H9 (cell line): ENCODE results near the gene PFDN2. TPM values are rescaled to one million over a fixed set of nuclear protein-coding genes. Genes with fewer than 3 reads are reported as not detected.
A peak's percentile ranks its signal among the peaks of the same experiment; 100 is the strongest.
"Not testable (repeated sequence)": the region's sequence is repeated elsewhere in the genome, so short reads cannot be mapped to it uniquely, and the experiment has no call there.

Experiments used
- DNase-seq: peaks from one replicate; pipeline ENCODE4 v3.0.0-alpha.2; 2017
- H2AFZ ChIP-seq: one replicate; pipeline ENCODE4 v1.6.1; 2013; ENCODE audit warnings: mild to moderate bottlenecking, low read length, control low read depth, moderate library complexity
- H2AK5ac ChIP-seq: 2 replicates; pipeline ENCODE4 v1.6.1; 2013; ENCODE audit warnings: low read length, control low read depth, mixed read lengths; ENCODE audit not compliant: insufficient read length
- H2BK120ac ChIP-seq: one replicate; pipeline ENCODE4 v1.6.1; 2013; ENCODE audit warnings: low read depth, mild to moderate bottlenecking, low read length, control low read depth, inconsistent platforms; ENCODE audit not compliant: poor library complexity, severe bottlenecking
- H2BK12ac ChIP-seq: 2 replicates; pipeline ENCODE4 v1.6.1; 2013; ENCODE audit warnings: low read length, control low read depth, mixed read lengths, low read depth; ENCODE audit not compliant: insufficient read length
- H2BK15ac ChIP-seq: 2 replicates; pipeline ENCODE4 v1.6.1; 2013; ENCODE audit warnings: low read depth, low read length, control low read depth
- H2BK20ac ChIP-seq: one replicate; pipeline ENCODE4 v1.6.1; 2013; ENCODE audit warnings: low read depth, mild to moderate bottlenecking, low read length, control low read depth, inconsistent platforms; ENCODE audit not compliant: poor library complexity, severe bottlenecking
- H2BK5ac ChIP-seq: 2 replicates; pipeline ENCODE4 v1.6.1; 2013; ENCODE audit warnings: low read length, control low read depth, mixed read lengths; ENCODE audit not compliant: insufficient read length
- H3K14ac ChIP-seq: 2 replicates; pipeline ENCODE4 v1.6.1; 2013; ENCODE audit warnings: low read length, control low read depth; ENCODE audit not compliant: insufficient read depth
- H3K18ac ChIP-seq: 2 replicates; pipeline ENCODE4 v1.6.1; 2013; ENCODE audit warnings: low read depth, mild to moderate bottlenecking, mixed read lengths, low read length, control low read depth; ENCODE audit not compliant: insufficient read length
- H3K23ac ChIP-seq: 2 replicates; pipeline ENCODE4 v1.6.1; 2013; ENCODE audit warnings: low read length, control low read depth, mixed read lengths, low read depth; ENCODE audit not compliant: insufficient read length
- H3K23me2 ChIP-seq: 2 replicates; pipeline ENCODE4 v1.6.1; 2013; ENCODE audit warnings: low read depth, mild to moderate bottlenecking, mixed read lengths, low read length, control low read depth; ENCODE audit not compliant: insufficient read length, poor library complexity, severe bottlenecking
- H3K27ac ChIP-seq: 2 replicates; pipeline ENCODE4 v1.5.1; 2013; ENCODE audit warnings: low read length, control low read depth, mixed read lengths, low read depth; ENCODE audit not compliant: insufficient read length
- H3K27me3 ChIP-seq: 2 replicates; pipeline ENCODE4 v1.6.1; 2013; ENCODE audit warnings: low read length, control low read depth, inconsistent platforms; ENCODE audit not compliant: insufficient read depth
- H3K4ac ChIP-seq: 2 replicates; pipeline ENCODE4 v1.6.1; 2013; ENCODE audit warnings: low read depth, mild to moderate bottlenecking, control low read depth, inconsistent platforms, low read length, moderate library complexity
- H3K4me1 ChIP-seq: 2 replicates; pipeline ENCODE4 v1.6.1; 2013; ENCODE audit warnings: low read length, control low read depth, inconsistent platforms; ENCODE audit not compliant: insufficient read depth
- H3K4me2 ChIP-seq: 2 replicates; pipeline ENCODE4 v1.6.1; 2013; ENCODE audit warnings: low read length, control low read depth, mixed read lengths; ENCODE audit not compliant: insufficient read length, insufficient read depth
- H3K56ac ChIP-seq: 2 replicates; pipeline ENCODE4 v1.6.1; 2013; ENCODE audit warnings: low read depth, mild to moderate bottlenecking, mixed read lengths, low read length, control low read depth; ENCODE audit not compliant: insufficient read length
- H3K79me1 ChIP-seq: 2 replicates; pipeline ENCODE4 v1.6.1; 2013; ENCODE audit warnings: low read depth, mild to moderate bottlenecking, moderate library complexity, low read length, control low read depth, inconsistent platforms; ENCODE audit not compliant: insufficient read depth, poor library complexity, severe bottlenecking
- H3K79me2 ChIP-seq: 2 replicates; pipeline ENCODE4 v1.6.1; 2013; ENCODE audit warnings: low read length, control low read depth, inconsistent platforms; ENCODE audit not compliant: insufficient read depth
- H3K9ac ChIP-seq: 2 replicates; pipeline ENCODE4 v1.6.1; 2013; ENCODE audit warnings: low read length, control low read depth, mixed read lengths; ENCODE audit not compliant: insufficient read length; ENCODE audit errors: extremely low read depth
- H3K9me3 ChIP-seq: one replicate; pipeline ENCODE4 v1.6.1; 2013; ENCODE audit warnings: low read depth, low read length, inconsistent platforms; ENCODE audit not compliant: control insufficient read depth
- H3T11ph ChIP-seq: one replicate; pipeline ENCODE4 v1.6.1; 2013; ENCODE audit warnings: mild to moderate bottlenecking, low read length, control low read depth, inconsistent platforms
- H4K20me1 ChIP-seq: one replicate; pipeline ENCODE4 v1.6.1; 2013; ENCODE audit not compliant: control insufficient read depth, insufficient read length, insufficient read depth
- H4K5ac ChIP-seq: 2 replicates; pipeline ENCODE4 v1.6.1; 2013; ENCODE audit warnings: low read depth, mild to moderate bottlenecking, mixed read lengths, low read length, control low read depth; ENCODE audit not compliant: insufficient read length
- H4K8ac ChIP-seq: replicated peaks from 2 replicates; pipeline ENCODE4 v1.6.1; 2013; ENCODE audit warnings: low read length, control low read depth, mixed read lengths, low read depth; ENCODE audit not compliant: insufficient read length
- H4K91ac ChIP-seq: 2 replicates; pipeline ENCODE4 v1.6.1; 2013; ENCODE audit warnings: low read depth, mild to moderate bottlenecking, moderate library complexity, mixed read lengths, low read length, control low read depth; ENCODE audit not compliant: insufficient read length
- H3K27ac Mint-ChIP-seq, 3 experiments: 2 replicates in 2 of 3; 3 replicates in 1 of 3; pipeline ENCODE4 v1.8.0; 2020 to 2021; ENCODE audit warnings: mixed read lengths in 3 of 3, mild to moderate bottlenecking in 1 of 3, moderate library complexity in 1 of 3
- H3K27me3 Mint-ChIP-seq: 2 replicates; pipeline ENCODE4 v1.8.0; 2021; ENCODE audit warnings: low read depth, mild to moderate bottlenecking, moderate library complexity, mixed read lengths
- H3K36me3 Mint-ChIP-seq, 3 experiments: 2 replicates in 2 of 3; 3 replicates in 1 of 3; pipeline ENCODE4 v1.8.0; 2020 to 2021; ENCODE audit warnings: low read depth in 3 of 3, mixed read lengths in 3 of 3; ENCODE audit not compliant: insufficient read depth in 1 of 3
- H3K4me1 Mint-ChIP-seq, 2 experiments: 2 replicates each; pipeline ENCODE4 v1.8.0; 2020; ENCODE audit warnings: mixed read lengths in 2 of 2
- H3K4me3 Mint-ChIP-seq, 2 experiments: 2 replicates in 1 of 2; 3 replicates in 1 of 2; pipeline ENCODE4 v1.8.0; 2020 to 2021; ENCODE audit warnings: mild to moderate bottlenecking in 2 of 2, mixed read lengths in 2 of 2, moderate library complexity in 1 of 2
- H3K9me3 Mint-ChIP-seq, 2 experiments: 2 replicates in 1 of 2; 3 replicates in 1 of 2; pipeline ENCODE4 v1.8.0; 2020; ENCODE audit warnings: mild to moderate bottlenecking in 2 of 2, mixed read lengths in 2 of 2, moderate library complexity in 1 of 2
- WGBS: extraction: QIAGEN DNeasy Blood & Tissue Kit; methylation state at CpG from one replicate; pipeline ENCODE4 v1.1.7; 2013; ENCODE audit warnings: missing lambda C conversion rate, low lambda C conversion rate, mixed read lengths; ENCODE audit not compliant: insufficient read length; ENCODE audit errors: extremely low coverage; 5-methylcytosine and 5-hydroxymethylcytosine counted together
- total RNA-seq: library from RNA; stranded (reverse); gene quantifications from 2 replicates; pipeline ENCODE4 v1.2.1, GENCODE V29; 2021

Gene PFDN2
- total RNA-seq, 1 experiment from 2014 or later: 71.8 TPM

- H2BK5ac ChIP-seq, H4K8ac ChIP-seq, H3K4me1 ChIP-seq, H3K9me3 Mint-ChIP-seq, H3K79me2 ChIP-seq, H2BK120ac ChIP-seq, H2AFZ ChIP-seq, H3K4me2 ChIP-seq, H2BK12ac ChIP-seq, H3K9ac ChIP-seq, H4K5ac ChIP-seq, H3K4ac ChIP-seq, H3K14ac ChIP-seq, H3K27ac ChIP-seq, H3K18ac ChIP-seq, H4K91ac ChIP-seq, H4K20me1 ChIP-seq, H3T11ph ChIP-seq, H3K27me3 ChIP-seq, H2BK20ac ChIP-seq, DNase-seq, H3K27ac Mint-ChIP-seq, H3K9me3 ChIP-seq, H2BK15ac ChIP-seq, H3K79me1 ChIP-seq, H3K23ac ChIP-seq, H2AK5ac ChIP-seq, H3K36me3 Mint-ChIP-seq, H3K56ac ChIP-seq, H3K23me2 ChIP-seq: not testable (repeated sequence)
- Mint-ChIP-seq H3K27me3 (peaks cover 16% of the 10 kb centered on the region), H3K4me3 (0 out of 5 replicates have a peak overlapping the region, but pooled peaks of 1 of the 2 experiments have one; percentile 7), H3K4me1 (peaks cover 11 to 16% of the 10 kb centered on the region in 2 experiments)
- WGBS: no CpG with 5 or more reads among the region's 6 CpGs
Observed at GRCh38 chr1:161063936-161064335, 53.9 kb downstream of the PFDN2 start.
